Chondrocyte (in vitro differentiated cells): Measurements from ENCODE around the gene SLC2A5. TPM values are rescaled to one million over a fixed set of nuclear protein-coding genes. Genes with fewer than 3 reads are reported as not detected.

ENCODE experiments used
- DNase-seq: peaks from one replicate; pipeline ENCODE4 v3.0.0; 2021; ENCODE audit warnings: mixed read lengths, low spot score
- H3K27ac Mint-ChIP-seq: one replicate; pipeline ENCODE4 v1.8.0; 2021; ENCODE audit warnings: mild to moderate bottlenecking, moderate library complexity, mixed read lengths; ENCODE audit not compliant: unreplicated experiment
- H3K27me3 Mint-ChIP-seq: 2 replicates; pipeline ENCODE4 v1.8.0; 2021; ENCODE audit warnings: low read depth, mixed read lengths
- H3K36me3 Mint-ChIP-seq: 2 replicates; pipeline ENCODE4 v1.8.0; 2021; ENCODE audit warnings: low read depth, mixed read lengths
- H3K4me1 Mint-ChIP-seq: 2 replicates; pipeline ENCODE4 v1.8.0; 2021; ENCODE audit warnings: low read depth, mild to moderate bottlenecking, mixed read lengths
- H3K4me3 Mint-ChIP-seq: one replicate; pipeline ENCODE4 v1.8.0; 2021; ENCODE audit warnings: mild to moderate bottlenecking, moderate library complexity, mixed read lengths; ENCODE audit not compliant: unreplicated experiment
- H3K9me3 Mint-ChIP-seq: 2 replicates; pipeline ENCODE4 v1.8.0; 2021; ENCODE audit warnings: low read depth, mixed read lengths
- CTCF ChIP-seq: fragments of 200-600 bp; sonication (generic); IDR thresholded peaks from 2 replicates; pipeline ENCODE4 v1.5.0; 2021; ENCODE audit warnings: antibody characterized with exemption, mild to moderate bottlenecking, moderate library complexity
- total RNA-seq: library from RNA; stranded (reverse); gene quantifications from 3 replicates; pipeline ENCODE4 v1.2.1, GENCODE V29; 2021

SLC2A5 gene
- total RNA-seq, 1 donor from 2014 or later, result 0.27 TPM

- Mint-ChIP-seq H3K27ac (no peak overlapping the region), H3K27me3 (peaks cover 19% of the 10 kb centered on the region), H3K4me1 (no peaks in the 10 kb centered on the region), H3K4me3 (no peak overlapping the region), H3K9me3 (no peaks in the 10 kb centered on the region), H3K36me3 (no peaks in the 10 kb centered on the region)
- DNase-seq, result no peak
- TF ChIP-seq CTCF, result no peak
These were observed 18.1 kb downstream of the SLC2A5 start for GRCh38 chr1:9051379-9051778.

GRCh38 chr1:9050803-9051202 lies 18.6 kb downstream of the SLC2A5 start:
- H3K9me3 Mint-ChIP-seq, result no peaks in the 10 kb centered on the region
- H3K4me1 Mint-ChIP-seq, result no peaks in the 10 kb centered on the region
- peaks cover 19% of the 10 kb centered on the region for H3K27me3 Mint-ChIP-seq
- no peaks in the 10 kb centered on the region for H3K36me3 Mint-ChIP-seq
- DNase-seq, result no peak
- TF ChIP-seq CTCF, result no peak
- H3K27ac Mint-ChIP-seq, result no peak overlapping the region
- H3K4me3 Mint-ChIP-seq, result no peak overlapping the region

GRCh38 chr1:9048551-9048950 lies 20.9 kb downstream of the SLC2A5 start:
- Mint-ChIP-seq H3K36me3 (no peaks in the 10 kb centered on the region), H3K4me3 (no peak overlapping the region), H3K4me1 (no peaks in the 10 kb centered on the region), H3K27me3 (peaks cover 16% of the 10 kb centered on the region), H3K27ac (no peak overlapping the region), H3K9me3 (no peaks in the 10 kb centered on the region)
- DNase-seq, result no peak
- no peak for TF ChIP-seq CTCF

- H3K4me1 Mint-ChIP-seq, result no peaks in the 10 kb centered on the region
- TF ChIP-seq CTCF, result no peak
- DNase-seq, result no peak
- no peak overlapping the region for H3K4me3 Mint-ChIP-seq
- no peak overlapping the region for H3K27ac Mint-ChIP-seq
- H3K36me3 Mint-ChIP-seq, result no peaks in the 10 kb centered on the region
- no peaks in the 10 kb centered on the region for H3K9me3 Mint-ChIP-seq
- peaks cover 10% of the 10 kb centered on the region for H3K27me3 Mint-ChIP-seq
These were observed 22.4 kb downstream of the SLC2A5 start for GRCh38 chr1:9047019-9047418.

GRCh38 chr1:9045861-9046510 lies 23.4 kb downstream of the SLC2A5 start:
- Mint-ChIP-seq H3K27me3 (peaks cover 6% of the 10 kb centered on the region), H3K4me3 (no peak overlapping the region), H3K27ac (no peak overlapping the region), H3K4me1 (no peaks in the 10 kb centered on the region), H3K36me3 (no peaks in the 10 kb centered on the region), H3K9me3 (no peaks in the 10 kb centered on the region)
- no peak for DNase-seq
- TF ChIP-seq CTCF, result no peak
